CD4-positive, alpha-beta T cell treated with Interleukin-6 at 100 ng/mL for 8 hours (primary cell): Measurements from ENCODE around the gene NOS1.
"Not testable (repeated sequence)": the region's sequence is repeated elsewhere in the genome, so short reads cannot be mapped to it uniquely, and the experiment has no call there.

Experiments used
- DNase-seq: peaks from one replicate; pipeline ENCODE4 v3.0.0-alpha.2; 2020; ENCODE audit warnings: mixed read lengths, low spot score

Gene NOS1

GRCh38 chr12:117361347-117361751, at the start of gene NOS1:
Gene NOS1 (minus strand): TSS chr12:117361626. CDS start chr12:117331069, 30,557 bp downstream.
- no peak for DNase-seq

GRCh38 chr12:117409286-117409685, 47.9 kb upstream of the NOS1 start:
- DNase-seq, result no peak

- no peak for DNase-seq
These were observed 46.9 kb upstream of the NOS1 start for GRCh38 chr12:117408161-117408791.

- DNase-seq, result no peak
These were observed 43.5 kb upstream of the NOS1 start for GRCh38 chr12:117404940-117405339.

- no peak for DNase-seq
These were observed 42.9 kb upstream of the NOS1 start for GRCh38 chr12:117404203-117404853.

- no peak for DNase-seq
These were observed 42.2 kb upstream of the NOS1 start for GRCh38 chr12:117403586-117404139.

- no peak for DNase-seq
These were observed 40.9 kb upstream of the NOS1 start for GRCh38 chr12:117402363-117402762.

- DNase-seq, result no peak
These were observed 39.5 kb upstream of the NOS1 start for GRCh38 chr12:117400912-117401311.

- DNase-seq, result not testable (repeated sequence)
These were observed 37.1 kb upstream of the NOS1 start for GRCh38 chr12:117398482-117398881.

GRCh38 chr12:117395766-117396165, 34.3 kb upstream of the NOS1 start:
- no peak for DNase-seq

GRCh38 chr12:117394491-117394890, 33.1 kb upstream of the NOS1 start:
- no peak for DNase-seq

GRCh38 chr12:117393656-117394055, 32.2 kb upstream of the NOS1 start:
- no peak for DNase-seq

GRCh38 chr12:117390866-117391265, 29.4 kb upstream of the NOS1 start:
- no peak for DNase-seq

- no peak for DNase-seq
These were observed 27.6 kb upstream of the NOS1 start for GRCh38 chr12:117388951-117389446.

GRCh38 chr12:117387832-117388231, 26.4 kb upstream of the NOS1 start:
- DNase-seq, result no peak

GRCh38 chr12:117384735-117385134, 23.3 kb upstream of the NOS1 start:
- DNase-seq, result no peak

GRCh38 chr12:117380083-117380482, 18.7 kb upstream of the NOS1 start:
- DNase-seq, result no peak

GRCh38 chr12:117377758-117378157, 16.3 kb upstream of the NOS1 start:
- DNase-seq, result no peak

GRCh38 chr12:117370588-117370987, 9.2 kb upstream of the NOS1 start:
- no peak for DNase-seq

GRCh38 chr12:117370000-117370399, 8.6 kb upstream of the NOS1 start:
- DNase-seq, result not testable (repeated sequence)

- DNase-seq, result peak; percentile 13
These were observed 5.7 kb upstream of the NOS1 start for GRCh38 chr12:117367006-117367638.

- no peak for DNase-seq
These were observed 3.7 kb upstream of the NOS1 start for GRCh38 chr12:117365049-117365616.
